ENCODE results near the gene TMC5.

DNA sequence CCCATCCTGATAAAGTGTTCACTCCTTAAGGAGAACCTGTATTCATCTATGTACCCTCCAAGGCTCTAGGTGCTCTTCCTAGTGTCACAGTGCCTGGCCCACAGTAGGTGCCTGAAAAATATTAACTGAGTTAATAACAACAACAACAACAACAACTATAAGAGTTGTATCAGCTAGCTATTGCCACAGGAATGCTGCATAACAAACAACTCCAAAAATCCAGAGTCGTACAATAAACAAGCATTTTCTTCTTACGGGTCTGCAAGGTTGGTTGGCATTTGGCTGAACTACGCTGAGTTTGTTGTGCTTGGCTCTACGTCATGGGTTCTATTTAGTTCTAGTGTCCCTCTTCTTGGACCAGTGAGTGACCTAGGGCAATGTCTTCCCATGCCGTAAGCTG is 29.2 kb downstream of the TMC5 start:
- TF ChIP-seq POLR2A (IDR thresholded peaks at IDR 0.05) (no peak), POLR2AphosphoS5 (IDR thresholded peaks at IDR 0.05) (no peak)
- TF ChIP-seq, protein P1, sequence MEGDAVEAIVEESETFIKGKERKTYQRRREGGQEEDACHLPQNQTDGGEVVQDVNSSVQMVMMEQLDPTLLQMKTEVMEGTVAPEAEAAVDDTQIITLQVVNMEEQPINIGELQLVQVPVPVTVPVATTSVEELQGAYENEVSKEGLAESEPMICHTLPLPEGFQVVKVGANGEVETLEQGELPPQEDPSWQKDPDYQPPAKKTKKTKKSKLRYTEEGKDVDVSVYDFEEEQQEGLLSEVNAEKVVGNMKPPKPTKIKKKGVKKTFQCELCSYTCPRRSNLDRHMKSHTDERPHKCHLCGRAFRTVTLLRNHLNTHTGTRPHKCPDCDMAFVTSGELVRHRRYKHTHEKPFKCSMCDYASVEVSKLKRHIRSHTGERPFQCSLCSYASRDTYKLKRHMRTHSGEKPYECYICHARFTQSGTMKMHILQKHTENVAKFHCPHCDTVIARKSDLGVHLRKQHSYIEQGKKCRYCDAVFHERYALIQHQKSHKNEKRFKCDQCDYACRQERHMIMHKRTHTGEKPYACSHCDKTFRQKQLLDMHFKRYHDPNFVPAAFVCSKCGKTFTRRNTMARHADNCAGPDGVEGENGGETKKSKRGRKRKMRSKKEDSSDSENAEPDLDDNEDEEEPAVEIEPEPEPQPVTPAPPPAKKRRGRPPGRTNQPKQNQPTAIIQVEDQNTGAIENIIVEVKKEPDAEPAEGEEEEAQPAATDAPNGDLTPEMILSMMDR (IDR thresholded peaks at IDR 0.05), result no peak

Data from gastroesophageal sphincter (tissue), 3 donors.